HepG2 (cell line): ENCODE results near the gene ARHGAP26. TPM values are rescaled to one million over a fixed set of nuclear protein-coding genes. Genes with fewer than 3 reads are reported as not detected.
A peak's percentile ranks its signal among the peaks of the same experiment; 100 is the strongest.

ENCODE experiments used
- AHR ChIP-seq: IDR thresholded peaks from 2 replicates; pipeline ENCODE4 v1.6.1; 2018; ENCODE audit warnings: missing genetic modification reagents, missing compliant biosample characterization
- ATF7-NPFF ChIP-seq: sonication (generic); formaldehyde crosslinking; IDR thresholded peaks from 2 replicates; pipeline ENCODE4 v1.8.1; 2023; ENCODE audit warnings: mild to moderate bottlenecking, low read depth, missing genetic modification reagents, moderate library complexity
- CEBPG ChIP-seq: IDR thresholded peaks from 2 replicates; pipeline ENCODE4 v1.6.1; 2016
- DMTF1 ChIP-seq: sonication (generic); formaldehyde crosslinking; IDR thresholded peaks from 2 replicates; pipeline ENCODE4 v1.4.0; 2020; ENCODE audit warnings: mild to moderate bottlenecking, missing genetic modification reagents
- GMEB1 ChIP-seq: sonication (generic); formaldehyde crosslinking; IDR thresholded peaks from 2 replicates; pipeline ENCODE4 v1.5.1; 2020; ENCODE audit warnings: missing genetic modification reagents, mild to moderate bottlenecking, borderline replicate concordance
- KDM1A ChIP-seq: IDR thresholded peaks from 2 replicates; pipeline ENCODE4 v1.6.1; 2016; ENCODE audit warnings: missing compliant biosample characterization
- MTF2 ChIP-seq: sonication (generic); formaldehyde crosslinking; IDR thresholded peaks from 2 replicates; pipeline ENCODE4 v1.5.0; 2020; ENCODE audit warnings: missing genetic modification reagents, borderline replicate concordance
- NBN ChIP-seq: fragments of 450-650 bp; conservative IDR thresholded peaks from 2 replicates; pipeline ENCODE4 v1.6.1; 2017
- PLRG1 ChIP-seq: fragments of 450-650 bp; conservative IDR thresholded peaks from 2 replicates; pipeline ENCODE4 v1.6.1; 2016
- RFX3 ChIP-seq: IDR thresholded peaks from 2 replicates; pipeline ENCODE4 v1.6.1; 2016; ENCODE audit warnings: missing biosample characterization, missing genetic modification reagents
- SALL1 ChIP-seq: sonication (generic); formaldehyde crosslinking; IDR thresholded peaks from 2 replicates; pipeline ENCODE4 v1.8.0; 2022; ENCODE audit warnings: mild to moderate bottlenecking, missing genetic modification reagents
- SIX4 ChIP-seq: sonication (generic); formaldehyde crosslinking; IDR thresholded peaks from 2 replicates; pipeline ENCODE4 v1.4.0; 2020; ENCODE audit warnings: missing genetic modification reagents
- SMAD1 ChIP-seq: sonication (generic); formaldehyde crosslinking; IDR thresholded peaks from 2 replicates; pipeline ENCODE4 v1.4.0; 2020; ENCODE audit warnings: missing genetic modification reagents, low read depth, mild to moderate bottlenecking, borderline replicate concordance
- SP2 ChIP-seq: sonication (generic); formaldehyde crosslinking; IDR thresholded peaks from 2 replicates; pipeline ENCODE4 v1.5.1; 2020; ENCODE audit warnings: mild to moderate bottlenecking, missing genetic modification reagents
- TRIM24 ChIP-seq: sonication (generic); formaldehyde crosslinking; IDR thresholded peaks from 2 replicates; pipeline ENCODE4 v1.8.0; 2022; ENCODE audit warnings: mild to moderate bottlenecking, missing genetic modification reagents
- WIZ ChIP-seq: sonication (generic); formaldehyde crosslinking; IDR thresholded peaks from 2 replicates; pipeline ENCODE4 v1.5.1; 2020; ENCODE audit warnings: mild to moderate bottlenecking, missing genetic modification reagents
- ZBTB33 ChIP-seq: sonication (generic); formaldehyde crosslinking; IDR thresholded peaks from 2 replicates; pipeline ENCODE4 v1.4.0; 2020; ENCODE audit warnings: missing genetic modification reagents
- ZNF337 ChIP-seq: sonication (generic); formaldehyde crosslinking; IDR thresholded peaks from 2 replicates; pipeline ENCODE4 v1.5.1; 2020; ENCODE audit warnings: missing genetic modification reagents, low read depth, mild to moderate bottlenecking, borderline replicate concordance
- ZNF513 ChIP-seq: sonication (generic); formaldehyde crosslinking; conservative IDR thresholded peaks from 2 replicates; pipeline ENCODE4 v1.5.0; 2020; ENCODE audit warnings: missing genetic modification reagents
- ZXDC ChIP-seq: sonication (generic); formaldehyde crosslinking; IDR thresholded peaks from 2 replicates; pipeline ENCODE4 v1.5.0; 2020; ENCODE audit warnings: mild to moderate bottlenecking, missing genetic modification reagents
- polyA plus RNA-seq, 8 experiments: library from polyadenylated mRNA; depleted of rRNA in 3 of 8; stranded (reverse) in 7 of 8; unstranded in 1 of 8; fragments of >200 nt; fragmentation: Illumina TruSeq in 4 of 8; extraction: Trizol in 4 of 8; gene quantifications; 2 replicates each; pipeline versions ENCODE4 v1.2.1 to v1.2.3, GENCODE V29; 2011 to 2016; ENCODE audit warnings: low read depth in 4 of 8, missing spikeins in 1 of 8, mixed read lengths in 1 of 8; ENCODE audit not compliant: insufficient read depth in 1 of 8
- total RNA-seq, 5 experiments: library from RNA; depleted of rRNA; stranded (reverse); fragments of >200 nt; fragmentation: Illumina TruSeq; extraction: Trizol; gene quantifications; 2 replicates each; pipeline ENCODE4 v1.2.3, GENCODE V29; 2016; ENCODE audit warnings: low read depth in 1 of 5

ARHGAP26 gene
- total and polyA plus RNA-seq, 2 of the 13 experiments (the other 11 are each of a cell fraction or from before 2014, with no cell fraction given), result 9.6 to 18.2 TPM

GRCh38 chr5:143182901-143183820, 413.0 kb downstream of the ARHGAP26 start (continued):
- TF ChIP-seq NBN (no peak), ATF7-NPFF (CRISPR knock-in tag) (no peak), RFX3 (CRISPR knock-in tag) (no peak), ZXDC (no peak), SIX4 (no peak), SP2 (CRISPR knock-in tag) (no peak), AHR (CRISPR knock-in tag) (no peak), SMAD1 (CRISPR knock-in tag) (no peak), GMEB1 (CRISPR knock-in tag) (no peak; the same call in 1 of the 2 replicates), PLRG1 (no peak), TRIM24 (CRISPR knock-in tag) (0 out of 2 replicates have a peak, but pooled peaks have one; percentile 15), DMTF1 (CRISPR knock-in tag) (no peak), WIZ (CRISPR knock-in tag) (no peak), MTF2 (CRISPR knock-in tag) (no peak), ZNF337 (CRISPR knock-in tag) (0 out of 2 replicates have a peak, but pooled peaks have one; percentile 16), SALL1 (CRISPR knock-in tag) (peak; percentile 63), ZNF513 (CRISPR knock-in tag) (no peak), CEBPG (CRISPR knock-in tag) (peak; percentile 61), ZBTB33 (CRISPR knock-in tag) (no peak), KDM1A (0 out of 2 replicates have a peak, but pooled peaks have one; percentile 13)
